GM19025 (cell line): ENCODE measurements around the gene PPM1K.

Experiments
- ATAC-seq: cut with Tn5 transposase; IDR thresholded peaks from one replicate; pipeline ENCODE4 v1.9.1; 2021; ENCODE audit warnings: mild to moderate bottlenecking, low read depth, moderate library complexity; ENCODE audit not compliant: unreplicated experiment

Gene PPM1K

DNA sequence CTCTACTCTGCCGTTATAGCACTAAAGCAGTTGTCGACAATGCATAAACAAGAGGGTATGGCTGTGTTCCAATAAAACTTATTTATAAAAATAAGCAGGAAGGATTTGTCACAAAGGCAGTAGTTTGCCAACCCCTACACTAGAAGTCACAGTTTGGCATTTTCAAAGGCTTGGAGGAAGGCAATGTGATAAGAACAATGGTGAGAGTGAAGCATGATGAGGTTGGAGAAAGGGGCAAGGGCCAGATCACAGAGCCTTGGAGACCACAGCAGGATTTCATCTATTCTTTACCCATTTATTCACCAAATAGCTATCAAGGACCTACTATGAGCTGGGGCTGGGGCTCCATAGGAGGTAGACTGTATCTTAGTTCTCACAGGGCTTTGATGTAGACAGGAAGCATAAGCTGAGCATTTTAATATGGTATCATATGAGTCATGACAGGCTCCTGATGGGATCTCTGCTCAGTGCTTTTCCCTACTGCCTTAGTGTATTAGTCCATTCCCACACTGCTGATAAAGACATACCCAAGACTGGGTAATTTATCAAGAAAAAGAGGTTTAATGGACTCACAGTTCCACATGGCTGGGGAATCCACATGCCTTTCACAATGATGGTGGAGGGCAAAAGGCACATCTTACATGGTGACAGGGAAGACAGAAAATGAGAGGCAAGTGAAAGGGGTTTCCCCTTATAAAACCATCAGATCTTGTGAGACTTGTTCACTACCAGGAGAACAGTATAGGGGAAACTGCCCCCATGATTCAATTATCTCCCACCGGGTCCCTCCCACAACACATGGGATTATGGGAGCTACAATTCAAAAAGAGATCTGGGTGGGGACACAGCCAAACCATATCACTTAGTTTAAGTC is 58.9 kb downstream of the PPM1K start:
- no peak for ATAC-seq

DNA sequence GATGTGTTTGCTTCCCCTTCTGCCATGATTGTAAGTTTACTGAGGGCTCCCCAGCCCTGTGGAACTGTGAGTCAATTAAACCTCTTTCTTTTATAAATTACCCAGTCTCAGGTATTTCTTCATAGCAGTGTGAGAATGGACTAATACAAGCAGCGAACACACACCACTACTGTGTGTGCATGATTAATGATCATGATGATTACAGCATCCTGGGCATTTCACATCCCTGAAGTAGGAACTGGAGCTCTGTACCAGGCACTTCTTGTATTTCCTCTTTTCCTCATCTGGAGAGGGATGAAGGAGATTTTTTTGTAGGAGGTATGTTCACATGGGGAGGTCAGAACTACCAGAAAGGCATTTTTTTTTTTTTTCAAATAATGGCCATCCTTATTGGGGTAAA is 60.8 kb downstream of the PPM1K start:
- no peak for ATAC-seq

DNA sequence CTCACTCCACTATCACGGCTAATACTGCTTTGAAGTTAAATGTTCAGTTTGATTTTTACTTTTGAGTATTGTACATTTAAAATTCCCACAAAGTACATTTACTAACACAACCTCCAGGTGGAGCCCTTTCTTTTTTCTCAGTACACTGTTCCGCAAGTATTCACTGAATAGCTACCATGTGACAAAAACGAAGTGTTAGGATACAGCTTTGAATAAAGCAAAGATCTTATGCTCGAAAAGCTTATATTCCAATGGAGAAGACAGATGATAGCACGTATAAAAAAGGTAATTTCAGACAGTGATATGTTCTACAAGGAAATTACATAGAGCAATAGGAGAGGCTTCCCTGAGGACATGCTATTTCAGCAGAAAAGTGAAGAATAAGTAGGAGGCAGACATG is 65.3 kb downstream of the PPM1K start:
- no peak for ATAC-seq

DNA sequence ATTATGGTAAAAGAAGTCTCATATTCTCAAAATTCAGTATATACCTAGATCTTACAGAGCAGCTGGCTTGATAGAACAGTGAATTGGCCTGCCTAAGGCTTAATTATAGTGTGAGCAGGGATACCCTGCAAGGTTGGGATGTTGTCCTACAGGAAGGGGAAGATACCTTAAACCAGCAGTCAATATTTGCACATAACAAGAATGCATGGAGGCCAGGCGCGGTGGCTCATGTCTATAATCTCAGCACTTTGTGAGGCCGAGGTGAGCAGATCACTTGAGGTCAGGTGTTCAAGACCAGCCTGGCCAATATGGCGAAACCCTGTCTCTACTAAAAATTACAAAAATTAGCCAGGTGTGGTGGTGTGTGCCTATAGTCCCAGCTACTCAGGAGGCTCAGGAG is 67.2 kb downstream of the PPM1K start:
- ATAC-seq, result no peak

DNA sequence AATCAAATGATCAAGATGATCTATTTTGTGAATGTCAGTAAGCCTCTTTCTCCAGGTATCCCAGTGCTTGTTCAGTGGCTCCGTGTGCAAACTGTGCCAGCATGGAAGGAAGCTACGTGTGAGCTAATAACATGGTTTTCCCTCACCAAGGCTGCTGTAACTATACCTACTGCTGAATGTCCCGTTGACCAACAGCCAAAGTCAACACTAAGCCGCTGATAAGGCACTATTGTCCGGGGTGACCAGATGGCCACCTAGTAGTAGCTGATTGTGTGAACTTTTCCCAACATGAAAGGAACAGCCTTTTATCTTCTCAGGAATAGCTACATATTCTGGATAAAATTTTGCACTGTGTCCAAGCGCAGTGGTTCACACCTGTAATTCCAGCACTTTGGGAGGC is 68.0 kb downstream of the PPM1K start:
- no peak for ATAC-seq

DNA sequence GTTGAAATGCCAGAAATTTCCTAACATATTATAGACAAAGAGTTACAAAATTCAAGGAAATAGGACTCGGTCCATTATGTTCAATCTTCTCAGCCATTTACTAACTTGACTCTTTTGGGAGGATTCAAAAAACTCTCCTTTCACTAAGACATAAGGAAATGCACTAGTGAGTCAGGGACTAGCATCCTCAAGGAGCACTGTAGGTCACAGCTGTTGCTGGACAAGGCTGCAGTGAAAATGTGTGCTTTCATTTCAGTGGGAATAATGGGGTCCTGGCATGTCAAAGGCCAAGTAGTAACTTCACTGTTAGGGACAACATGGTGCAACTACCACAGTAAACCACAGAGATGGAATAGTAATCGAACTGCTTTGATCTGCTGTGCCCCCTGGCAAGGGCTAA is 69.0 kb downstream of the PPM1K start:
- ATAC-seq, result no peak

DNA sequence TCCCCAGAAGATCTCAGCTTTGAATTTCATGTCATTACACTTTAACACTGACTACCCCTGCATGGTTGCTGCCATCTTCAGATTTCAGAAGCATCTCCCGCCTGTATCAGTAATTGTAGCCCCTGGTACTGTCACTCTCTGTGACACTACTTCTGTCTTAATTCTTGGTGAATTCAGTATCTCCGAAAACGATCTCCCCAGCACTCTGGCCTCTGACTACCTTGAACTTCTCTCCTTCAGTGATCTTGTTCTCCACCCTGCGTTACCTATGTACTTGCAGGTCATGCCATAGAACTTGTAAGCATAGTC is 72.2 kb downstream of the PPM1K start:
- ATAC-seq, result no peak

DNA sequence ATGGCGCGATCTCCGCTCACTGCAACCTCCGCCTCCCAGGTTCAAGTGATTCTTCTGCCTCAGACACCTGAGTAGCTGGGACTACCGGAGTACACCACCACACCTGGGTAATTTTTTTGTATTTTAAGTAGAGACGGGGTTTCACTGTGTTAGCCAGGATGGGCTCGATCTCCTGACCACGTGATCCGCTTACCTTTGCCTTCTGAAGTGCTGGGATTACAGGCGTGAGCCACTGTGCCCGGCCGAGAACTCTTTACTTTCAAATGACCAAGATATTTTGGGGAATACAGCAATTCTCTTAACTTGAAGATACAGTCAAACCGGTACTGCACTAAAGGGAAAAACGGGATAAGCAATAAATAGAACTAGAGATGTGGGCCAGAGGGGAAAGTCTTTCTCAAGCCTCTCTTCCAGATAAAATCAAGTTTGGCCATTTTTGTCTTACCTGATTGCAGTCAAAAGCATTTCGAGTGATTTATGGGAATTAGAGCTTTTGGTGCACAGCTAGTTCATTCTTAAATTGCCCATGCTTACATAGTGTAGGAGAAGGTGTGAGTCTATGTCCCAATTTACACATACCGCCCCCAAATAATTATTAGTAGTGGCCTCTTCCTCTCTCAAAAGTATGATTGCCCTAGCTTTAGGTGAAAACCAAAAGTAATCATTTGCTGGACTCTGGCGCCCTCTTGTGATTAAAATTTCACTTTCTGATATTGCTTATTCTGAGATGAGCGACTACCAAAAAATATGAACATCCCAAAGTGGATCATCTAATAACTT is 72.7 kb downstream of the PPM1K start:
- no peak for ATAC-seq

DNA sequence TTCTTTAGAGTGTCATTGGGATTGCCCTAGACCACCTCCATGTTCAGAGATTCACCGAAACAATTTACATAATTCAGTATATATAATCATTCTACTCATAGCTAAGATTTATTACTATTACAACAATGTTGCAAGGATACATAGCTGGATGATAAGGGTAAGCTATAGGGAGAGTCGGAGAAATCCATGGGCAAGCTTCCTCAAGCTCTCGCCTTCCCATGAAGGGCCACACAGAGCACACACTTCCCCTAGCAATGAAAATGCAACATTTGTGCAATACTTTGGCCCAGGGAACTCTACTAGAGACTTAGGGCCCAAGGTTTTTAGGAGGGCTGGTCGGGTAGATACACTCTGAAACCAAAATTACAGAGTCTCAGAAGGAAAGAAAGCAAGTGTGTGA is 76.2 kb downstream of the PPM1K start:
- ATAC-seq, result no peak
